NCI-H460 (cell line): Measurements from ENCODE around the gene CD7. TPM values are rescaled to one million over a fixed set of nuclear protein-coding genes. Genes with fewer than 3 reads are reported as not detected.
"Not testable (repeated sequence)": the region's sequence is repeated elsewhere in the genome, so short reads cannot be mapped to it uniquely, and the experiment has no call there.

ENCODE experiments used
- DNase-seq: peaks from one replicate; pipeline ENCODE4 v3.0.0-alpha.2; 2016; ENCODE audit warnings: low read depth; ENCODE audit errors: extremely low read depth
- total RNA-seq: library from RNA; depleted of rRNA; stranded (reverse); fragments of >200 nt; shearing (Covaris generic); gene quantifications from 2 replicates; pipeline ENCODE4 v1.2.3, GENCODE V29; 2014

Gene CD7
- total RNA-seq, 1 experiment from 2014 or later, result not detected

DNA sequence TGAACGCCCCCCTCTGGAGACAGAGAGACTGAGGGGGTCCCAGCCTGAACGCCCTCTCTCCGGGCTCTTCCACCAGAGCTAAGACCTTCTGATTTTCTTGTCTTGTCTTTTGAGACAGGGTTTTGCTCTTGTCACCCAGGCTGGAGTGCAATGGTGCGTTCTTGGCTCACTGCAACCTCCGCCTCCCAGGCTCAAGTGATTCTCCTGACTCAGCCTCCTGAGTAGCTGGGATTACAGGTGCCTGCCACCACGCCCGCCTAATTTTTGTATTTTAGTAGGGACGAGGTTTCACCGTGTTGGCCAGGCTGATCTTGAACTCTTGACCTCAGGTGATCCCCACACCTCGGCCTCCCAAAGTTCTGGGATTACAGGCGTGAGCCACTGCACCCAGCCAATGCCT is 30.6 kb upstream of the CD7 start:
- DNase-seq, result not testable (repeated sequence)

DNA sequence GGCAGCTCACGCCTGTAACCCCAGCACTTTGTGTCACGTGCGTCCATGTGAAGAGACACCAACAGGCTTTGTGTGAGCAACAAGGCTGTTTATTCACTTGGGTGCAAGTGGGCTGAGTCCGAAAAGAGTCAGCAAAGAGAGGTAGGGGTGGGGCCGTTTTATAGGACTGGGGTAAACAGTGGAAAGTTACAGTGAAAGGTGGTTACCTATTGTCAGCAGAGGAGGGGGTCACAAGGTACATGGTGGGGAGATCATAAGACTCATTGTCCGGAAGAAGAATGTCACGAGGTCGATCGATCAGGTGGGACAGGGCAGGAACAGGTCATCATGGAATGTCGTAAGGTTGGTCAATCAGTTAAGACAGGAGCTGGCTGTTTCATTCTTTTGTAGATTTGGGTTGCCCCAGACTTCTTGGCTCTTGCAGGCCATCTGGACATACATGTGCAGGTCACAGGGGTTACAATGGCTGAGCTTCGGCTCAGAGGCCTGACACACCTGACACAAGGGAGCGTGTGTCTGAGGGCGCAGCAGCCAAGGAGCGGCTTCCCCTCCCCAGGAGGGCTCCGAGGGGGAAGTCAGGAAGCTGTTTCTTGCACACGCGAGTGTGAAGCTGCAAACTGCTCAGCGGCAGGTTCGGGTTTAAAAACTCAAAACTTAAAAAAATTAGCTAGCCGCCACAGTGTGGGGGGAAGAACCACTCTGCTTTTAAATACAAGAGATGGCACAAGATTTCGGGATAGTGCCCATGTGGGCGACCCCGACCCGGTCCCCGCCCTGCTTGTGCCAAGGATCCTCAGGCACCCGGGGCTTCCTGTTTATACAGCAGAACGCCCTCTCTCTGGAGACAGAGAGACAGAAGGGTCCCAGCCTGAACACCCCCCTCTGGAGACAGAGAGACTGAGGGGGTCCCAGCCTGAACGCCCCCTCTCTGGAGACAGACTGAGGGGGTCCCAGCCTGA is 29.2 kb upstream of the CD7 start:
- no peak for DNase-seq

DNA sequence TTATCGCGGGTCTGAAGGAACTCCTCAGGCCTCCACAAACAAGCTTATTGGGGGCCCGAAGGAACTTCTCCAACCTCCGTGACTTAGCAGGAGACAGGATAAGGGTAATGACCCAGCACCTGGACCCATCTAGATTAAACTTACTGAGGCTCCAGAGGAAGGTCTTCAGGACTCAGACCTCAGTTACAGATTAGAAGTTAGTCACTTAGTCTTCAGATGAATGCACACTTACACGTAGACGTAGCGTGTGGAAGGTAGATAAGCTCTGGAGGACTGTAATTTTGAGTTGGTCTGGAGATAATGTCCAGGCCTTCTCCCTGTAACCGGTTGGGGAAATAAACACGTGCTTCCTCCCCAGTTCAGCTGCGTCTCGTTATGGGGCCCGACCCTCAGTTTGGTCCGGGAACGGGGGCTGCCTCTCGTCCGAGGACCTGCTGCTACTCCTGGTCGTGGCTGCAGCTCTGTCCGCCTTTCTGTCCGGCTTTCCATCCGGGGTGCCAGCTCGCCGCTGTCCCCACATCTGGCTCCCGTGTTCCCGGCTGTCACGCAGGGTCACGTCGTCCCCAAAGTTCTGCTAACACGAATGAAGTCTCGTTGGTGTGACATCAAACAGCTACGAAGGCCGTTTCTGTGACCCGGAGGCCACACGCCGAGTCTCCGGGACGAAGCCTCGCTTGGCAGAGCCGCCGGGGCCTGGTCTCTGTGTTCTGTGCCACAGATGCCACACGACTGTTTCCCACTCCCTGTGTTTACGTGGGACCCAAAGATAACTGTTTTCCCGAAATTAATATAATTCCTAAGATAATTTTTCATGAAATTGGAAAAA is 28.0 kb upstream of the CD7 start:
- no peak for DNase-seq

DNA sequence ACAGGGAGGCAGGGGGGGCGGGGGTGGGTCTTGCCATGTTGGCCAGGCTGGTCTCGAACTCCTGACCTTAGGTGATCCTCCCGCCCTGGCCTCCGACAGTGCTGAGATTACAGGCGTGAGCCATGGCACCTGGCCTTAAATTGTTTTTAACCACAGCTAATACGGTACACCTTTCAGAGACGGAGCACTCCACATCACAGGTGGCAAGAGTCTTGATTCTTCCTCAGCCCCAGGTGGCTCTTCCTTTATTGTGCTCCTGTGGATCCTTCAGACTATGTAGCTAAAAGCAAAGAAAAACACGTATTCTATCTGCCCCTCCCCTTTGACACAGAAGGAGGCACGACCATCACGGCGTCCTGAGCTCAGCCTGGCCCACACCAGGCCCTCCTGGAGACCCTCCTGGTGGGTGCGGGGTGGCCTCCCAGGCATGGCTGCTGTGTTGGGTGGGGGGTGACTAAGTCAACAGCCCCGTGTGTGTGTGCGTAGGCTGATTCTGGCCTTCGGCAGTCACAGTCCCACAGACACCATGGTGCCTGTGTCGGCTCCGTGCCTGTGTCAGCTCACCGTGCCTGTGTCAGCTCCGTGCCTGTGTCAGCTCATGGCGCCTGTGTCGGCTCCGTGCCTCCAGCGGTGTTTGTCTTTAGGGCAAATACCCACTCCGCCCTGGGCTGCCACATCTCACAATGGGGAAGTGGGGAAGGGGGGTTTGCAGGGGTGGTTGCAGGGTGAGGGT is 26.9 kb upstream of the CD7 start:
- no peak for DNase-seq

DNA sequence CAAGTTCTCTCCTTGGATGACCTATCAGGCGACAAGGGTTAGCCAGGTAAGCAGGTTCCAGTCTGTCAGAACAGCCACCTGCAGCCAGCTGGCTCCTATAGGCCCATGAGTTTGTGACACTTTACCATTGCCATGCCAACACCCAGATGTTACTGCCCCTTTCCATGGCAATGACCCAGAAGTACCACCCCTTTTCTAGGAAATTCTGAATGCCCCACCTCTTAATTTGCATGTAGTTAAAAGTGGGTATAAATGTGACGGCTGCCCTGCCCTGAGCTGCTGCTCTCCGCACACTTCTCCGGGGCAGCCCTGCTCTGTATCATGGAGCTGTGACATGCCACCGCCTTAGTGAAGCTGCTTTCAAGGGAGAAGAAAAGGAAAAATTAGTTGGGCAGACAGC is 26.2 kb upstream of the CD7 start:
- DNase-seq, result no peak

DNA sequence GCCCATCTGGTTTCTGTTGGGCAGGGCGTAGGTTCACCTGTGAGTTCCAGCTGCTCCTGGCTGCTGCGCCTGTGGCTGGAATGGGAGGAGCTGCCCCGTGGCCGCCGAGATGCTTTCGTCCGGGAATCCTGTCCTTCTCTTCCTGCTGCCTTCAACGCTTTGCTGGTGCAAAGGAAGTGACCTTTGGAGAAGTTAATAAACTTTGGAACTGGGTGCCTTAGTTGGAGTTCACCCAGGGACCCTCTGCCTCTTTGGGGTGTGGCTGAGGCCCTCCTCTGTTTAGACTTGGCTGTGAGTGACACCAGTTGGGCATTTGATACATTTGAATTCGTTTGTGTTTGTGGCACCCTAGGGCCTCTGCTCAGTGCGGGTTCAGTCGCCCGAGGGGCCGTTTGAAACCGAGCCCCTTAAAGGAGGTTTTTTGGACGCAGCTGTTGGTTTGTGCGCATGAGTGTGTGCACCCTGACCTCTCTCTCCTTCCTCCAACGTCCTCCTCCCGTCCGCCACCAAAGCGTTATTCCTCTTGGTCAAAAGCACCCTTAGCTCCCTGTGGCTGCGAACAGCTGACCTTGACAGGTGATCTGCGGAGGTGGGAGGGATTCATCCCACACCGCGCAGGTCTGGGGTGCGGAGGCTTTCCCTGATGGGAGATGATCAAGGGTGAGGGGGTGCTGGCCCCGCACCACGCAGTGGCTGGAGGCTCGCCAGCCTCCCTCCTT is 25.1 kb upstream of the CD7 start:
- no peak for DNase-seq

DNA sequence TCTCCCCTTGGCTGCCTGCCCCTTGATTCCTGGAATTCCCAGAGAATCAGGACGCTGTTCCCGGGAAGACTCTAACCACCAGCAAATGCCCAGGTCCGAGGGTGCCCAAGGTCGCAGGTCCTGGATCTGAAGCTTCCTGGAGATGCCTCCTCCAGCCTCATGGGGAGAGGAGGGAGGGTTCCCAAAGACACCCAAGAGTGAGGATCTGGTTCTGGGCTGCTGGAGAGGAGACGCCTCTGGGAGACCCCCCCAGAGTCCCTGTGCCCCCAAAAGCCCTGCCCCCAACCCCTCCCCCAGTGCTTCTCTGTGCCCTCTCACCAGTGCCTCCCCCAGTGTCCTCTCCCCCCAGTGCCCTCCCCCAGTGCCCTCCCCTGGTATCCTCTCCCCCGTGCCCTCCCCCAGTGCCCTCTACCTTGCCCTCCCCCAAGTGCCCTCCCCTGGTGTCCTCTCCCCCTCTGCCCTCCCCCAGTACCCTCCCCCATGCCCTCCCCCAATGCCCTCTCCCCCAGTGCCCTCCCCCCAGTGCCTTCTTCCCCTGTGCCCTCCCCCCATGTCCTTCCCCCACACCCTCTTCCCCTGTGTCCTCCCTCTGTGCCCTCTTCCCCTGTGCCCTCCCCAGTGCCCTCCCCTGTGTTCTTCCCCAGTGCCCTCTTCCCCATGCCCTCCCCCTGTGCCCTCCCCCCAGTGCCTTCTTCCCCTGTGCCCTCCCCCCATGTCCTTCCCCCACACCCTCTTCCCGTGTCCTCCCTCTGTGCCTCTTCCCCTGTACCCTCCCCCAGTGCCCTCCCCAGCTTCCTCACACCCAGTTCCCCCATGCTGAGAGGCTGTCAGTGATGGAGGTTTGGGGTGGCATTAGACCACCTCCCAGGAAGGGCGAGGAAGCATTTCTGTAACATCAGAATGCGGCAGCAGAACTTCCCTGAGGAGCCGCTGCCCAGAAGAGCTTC is 22.5 kb upstream of the CD7 start:
- no peak for DNase-seq

DNA sequence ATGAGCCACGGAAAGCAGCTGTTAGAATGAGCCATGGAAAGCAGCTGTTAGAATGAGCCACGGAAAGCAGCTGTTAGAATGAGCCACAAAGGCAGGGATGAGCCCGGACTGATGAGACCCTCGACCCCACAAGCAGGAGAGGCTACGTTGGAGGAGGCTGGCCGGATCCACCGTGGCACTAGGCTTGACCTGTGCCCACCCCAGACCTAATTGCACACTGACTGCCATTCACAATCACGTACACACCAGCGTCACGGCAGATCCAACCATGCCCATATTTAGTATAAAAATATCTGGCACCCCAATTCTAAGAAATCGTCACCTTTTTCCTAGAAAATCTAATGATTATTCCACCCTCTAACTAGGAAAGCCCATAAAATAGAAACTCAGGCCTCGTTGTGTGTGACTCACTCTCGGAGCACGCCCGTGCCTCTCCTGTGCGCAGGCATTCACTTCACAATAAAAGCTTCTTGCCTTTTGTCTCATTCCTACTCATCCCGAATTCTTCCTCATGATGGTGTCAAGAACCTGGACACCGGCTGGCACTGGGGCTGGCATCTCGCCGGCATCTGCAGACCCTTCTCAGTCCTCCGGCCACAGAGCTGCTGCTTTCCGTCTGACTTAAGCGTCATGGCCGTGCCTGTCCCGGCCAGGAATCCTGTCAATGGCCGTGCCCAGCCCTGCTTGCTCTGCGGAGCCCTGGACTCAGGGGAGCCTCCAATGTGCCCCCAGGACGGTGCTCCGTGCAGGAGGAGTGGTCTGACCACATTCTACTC is 21.6 kb upstream of the CD7 start:
- DNase-seq, result peak; percentile 52

DNA sequence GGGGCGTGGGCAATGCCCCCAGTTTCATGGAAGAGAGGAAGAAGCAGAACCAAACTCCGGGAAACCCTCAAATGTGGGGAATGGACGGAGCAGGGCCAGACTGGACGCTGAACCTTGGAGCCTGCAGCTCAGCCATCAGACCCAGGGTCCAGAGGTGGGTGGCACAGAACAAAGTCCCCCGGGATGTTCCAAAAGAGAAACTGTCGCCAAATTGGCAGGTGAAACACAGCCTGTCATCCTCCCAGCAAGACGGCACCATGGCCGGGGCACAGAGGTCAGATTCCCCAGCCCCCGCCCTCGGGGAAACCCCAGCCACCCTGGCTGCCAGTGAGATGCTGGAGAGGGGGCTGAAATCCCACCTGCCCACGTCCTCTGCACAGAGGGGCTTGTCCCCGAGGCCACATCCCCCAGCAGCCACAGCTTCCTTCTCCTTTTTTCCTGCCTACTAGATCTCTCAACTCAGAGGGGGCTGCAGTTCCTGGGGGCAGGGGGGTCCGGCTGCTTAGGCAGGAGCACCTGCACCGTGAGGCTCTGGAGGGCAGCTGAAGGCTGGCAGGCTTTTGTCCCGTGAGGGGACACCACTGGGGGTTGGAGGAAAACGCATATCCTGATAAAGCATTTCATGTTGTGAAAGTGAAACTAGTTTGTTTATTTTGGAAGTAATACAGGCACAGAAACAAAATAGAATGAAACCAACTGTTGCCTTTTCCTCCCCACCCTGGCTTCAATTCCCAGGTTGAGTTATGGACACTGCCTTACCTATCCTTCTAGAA is 17.4 kb upstream of the CD7 start:
- DNase-seq, result no peak

DNA sequence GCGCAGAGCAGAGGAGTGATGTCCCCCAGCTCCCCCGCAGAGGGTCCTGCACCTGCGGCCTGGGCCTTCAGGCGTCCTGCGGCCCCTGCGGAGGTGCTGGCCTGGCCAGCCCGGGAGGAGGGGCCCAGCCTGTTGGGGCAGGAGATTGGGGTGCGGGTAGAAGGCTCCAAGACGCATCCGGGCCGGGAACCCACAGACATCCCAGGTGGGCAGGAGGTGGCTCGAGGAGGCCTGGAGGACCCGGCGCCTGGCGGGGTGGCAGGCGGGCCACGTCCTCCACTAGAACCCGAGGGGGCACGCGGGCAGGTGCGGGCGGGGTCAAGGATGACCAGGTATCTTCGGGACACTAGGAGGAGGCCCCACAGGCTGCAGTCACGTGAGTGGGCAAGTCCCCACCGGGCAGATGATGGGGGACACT is 16.8 kb upstream of the CD7 start:
- no peak for DNase-seq

DNA sequence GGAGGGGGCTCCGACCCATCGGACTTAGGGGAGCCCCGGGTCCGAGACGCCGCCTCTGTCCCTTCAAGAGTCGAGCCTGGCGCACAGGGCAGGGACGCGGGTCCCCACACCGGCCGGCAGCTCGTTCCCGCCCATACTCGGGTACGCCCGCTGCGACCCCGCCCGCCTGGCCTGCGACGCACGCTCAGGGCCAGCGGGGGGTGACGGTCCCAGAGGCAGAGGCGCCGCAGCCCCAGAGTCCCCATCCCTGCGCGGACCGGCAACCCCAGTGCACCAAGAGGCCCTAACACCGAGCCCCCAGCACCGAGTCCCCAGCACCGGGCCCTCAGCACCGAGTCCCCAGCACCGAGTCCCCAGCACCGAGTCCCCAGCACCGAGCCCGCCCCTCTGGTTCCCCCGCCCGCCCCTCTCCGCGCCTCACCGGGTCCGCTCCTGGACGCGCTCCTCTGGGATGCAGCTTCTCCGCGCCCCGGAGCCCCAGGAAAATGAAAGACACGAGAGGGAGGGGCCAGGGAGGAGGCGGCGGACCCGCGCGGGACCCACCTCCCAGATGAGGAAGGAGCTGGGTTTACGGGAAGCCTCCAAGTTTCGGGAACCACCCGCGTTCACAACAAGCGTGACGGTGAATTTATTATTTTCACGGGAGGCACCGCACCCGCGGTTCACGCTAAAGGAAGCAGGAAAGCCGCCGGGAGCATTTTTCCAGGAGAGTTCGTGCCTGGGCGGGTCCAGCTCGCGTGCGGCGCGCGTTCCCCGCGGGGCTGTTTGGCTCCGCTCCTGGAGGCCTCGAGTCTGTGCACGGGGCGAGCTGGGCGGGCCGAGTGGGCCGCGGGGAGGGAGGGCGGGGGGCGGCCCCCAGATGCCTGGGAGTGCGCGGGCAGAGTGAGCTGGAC is 16.1 kb upstream of the CD7 start, which contains the start of gene SECTM1:
Gene SECTM1, minus strand, starts transcription at position 488 of the 893 bp plus-strand sequence. CDS start 6,526 bp downstream, outside the sequence.
- DNase-seq, result no peak

DNA sequence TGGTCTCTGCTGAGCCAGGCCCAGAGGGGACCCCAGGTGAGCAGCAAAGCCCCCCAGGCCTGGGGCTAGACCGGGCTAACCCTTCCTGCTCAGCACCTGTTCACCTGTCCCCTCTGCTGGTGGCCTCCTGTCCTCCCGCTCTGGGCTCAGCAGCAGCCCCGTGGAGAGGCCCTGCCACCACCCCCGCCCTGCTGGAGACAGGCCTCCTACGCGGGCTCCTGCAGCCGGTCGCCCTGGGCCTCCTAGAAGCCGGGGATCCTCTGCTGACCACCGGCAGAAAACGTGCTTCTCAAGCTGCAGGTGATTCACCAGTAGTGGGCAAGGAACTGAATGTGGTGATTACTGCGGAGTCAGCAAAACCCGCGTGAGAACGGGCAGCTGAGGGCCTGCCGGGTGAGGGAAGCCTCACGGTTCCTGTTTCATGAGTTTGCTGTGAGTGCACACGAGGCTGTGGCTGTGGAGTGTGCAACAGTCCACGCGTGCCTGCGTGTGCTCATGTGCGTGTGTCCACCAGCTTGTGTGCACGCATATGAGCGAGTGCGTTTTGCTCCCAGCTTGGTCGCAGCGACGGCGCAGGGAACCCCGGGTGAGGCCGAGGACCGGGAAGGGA is 15.4 kb upstream of the CD7 start:
- no peak for DNase-seq

DNA sequence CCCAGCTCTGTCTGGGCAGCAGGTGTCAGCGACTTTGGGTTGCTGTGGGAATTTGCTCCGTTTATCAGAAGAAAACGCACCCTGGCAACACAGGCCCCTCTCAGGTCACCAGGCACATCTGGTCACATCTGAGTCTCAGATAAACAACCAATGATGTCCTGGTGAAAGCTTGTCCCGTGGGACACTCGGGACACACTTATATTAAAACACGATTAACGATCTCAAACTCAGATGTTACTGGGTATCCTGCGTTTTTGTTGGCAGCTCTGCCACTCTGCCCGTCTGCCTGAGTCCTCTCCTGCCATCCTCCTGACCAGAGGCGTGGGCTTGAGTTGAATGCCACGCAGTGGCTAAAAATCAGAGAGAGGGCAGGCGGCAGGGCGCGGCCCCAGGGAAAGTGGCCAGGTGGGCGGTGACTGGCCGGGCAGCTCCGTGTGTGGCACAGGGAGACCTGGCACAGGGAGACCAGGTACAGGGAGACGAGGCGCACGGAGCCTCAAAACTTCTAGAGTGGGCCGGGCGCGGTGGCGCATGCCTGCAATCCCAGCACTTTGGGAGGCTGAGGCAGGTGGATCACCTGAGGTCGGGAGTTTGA is 14.0 kb upstream of the CD7 start:
- DNase-seq, result no peak

DNA sequence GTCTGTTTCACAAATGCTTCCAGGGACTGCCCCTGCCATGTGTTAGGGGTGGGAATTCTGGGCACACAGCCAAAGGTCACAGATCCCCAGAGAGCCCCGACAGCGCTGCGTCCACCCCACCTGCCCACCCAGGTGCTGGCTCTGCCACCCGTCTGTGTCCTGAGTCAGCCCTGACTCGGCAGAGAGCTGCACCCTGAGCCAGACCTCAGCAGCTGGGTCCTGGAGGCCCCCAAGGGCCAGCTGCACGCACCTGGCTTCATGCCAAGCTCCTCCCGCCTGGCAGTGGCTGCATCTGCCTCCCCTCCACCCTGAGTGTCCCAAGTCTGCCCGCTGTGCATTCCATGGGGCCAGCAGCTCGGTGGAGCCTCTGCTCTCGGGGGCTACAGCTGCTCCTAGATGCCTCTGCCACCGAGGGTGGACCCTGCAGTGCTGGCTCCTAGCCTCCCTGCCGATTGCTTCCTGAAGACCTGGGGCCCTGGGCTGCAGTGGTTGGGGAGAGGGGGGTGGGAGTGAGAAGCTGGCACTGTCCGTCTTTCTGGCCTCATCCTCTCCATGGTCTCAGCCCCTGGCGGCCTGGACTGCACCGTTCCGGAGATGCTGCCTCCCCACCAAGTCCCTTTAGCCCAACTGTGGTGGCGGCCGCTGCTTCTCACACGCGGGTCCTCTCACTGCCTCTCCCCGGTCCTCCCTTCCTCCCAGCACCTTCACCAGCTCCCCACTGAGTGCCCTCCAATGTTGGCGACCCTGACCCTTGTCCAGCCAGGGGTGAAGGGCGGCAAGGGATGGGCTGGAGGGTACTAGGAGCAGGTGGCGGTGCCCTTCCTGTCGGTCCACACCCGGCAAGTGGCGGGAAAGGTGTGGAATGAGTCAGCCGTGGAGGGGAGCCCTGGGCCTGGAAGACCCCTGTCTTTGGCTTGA is 13.2 kb upstream of the CD7 start:
- DNase-seq, result no peak
